HG02759 (cell line): ENCODE data around the gene CLCC1.
"Not testable (repeated sequence)": the region's sequence is repeated elsewhere in the genome, so short reads cannot be mapped to it uniquely, and the experiment has no call there.

Experiments
- ATAC-seq: cut with Tn5 transposase; IDR thresholded peaks from one replicate; pipeline ENCODE4 v1.9.1; 2021; ENCODE audit warnings: mild to moderate bottlenecking, moderate library complexity; ENCODE audit not compliant: unreplicated experiment

Gene CLCC1, protein sequence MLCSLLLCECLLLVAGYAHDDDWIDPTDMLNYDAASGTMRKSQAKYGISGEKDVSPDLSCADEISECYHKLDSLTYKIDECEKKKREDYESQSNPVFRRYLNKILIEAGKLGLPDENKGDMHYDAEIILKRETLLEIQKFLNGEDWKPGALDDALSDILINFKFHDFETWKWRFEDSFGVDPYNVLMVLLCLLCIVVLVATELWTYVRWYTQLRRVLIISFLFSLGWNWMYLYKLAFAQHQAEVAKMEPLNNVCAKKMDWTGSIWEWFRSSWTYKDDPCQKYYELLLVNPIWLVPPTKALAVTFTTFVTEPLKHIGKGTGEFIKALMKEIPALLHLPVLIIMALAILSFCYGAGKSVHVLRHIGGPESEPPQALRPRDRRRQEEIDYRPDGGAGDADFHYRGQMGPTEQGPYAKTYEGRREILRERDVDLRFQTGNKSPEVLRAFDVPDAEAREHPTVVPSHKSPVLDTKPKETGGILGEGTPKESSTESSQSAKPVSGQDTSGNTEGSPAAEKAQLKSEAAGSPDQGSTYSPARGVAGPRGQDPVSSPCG

DNA sequence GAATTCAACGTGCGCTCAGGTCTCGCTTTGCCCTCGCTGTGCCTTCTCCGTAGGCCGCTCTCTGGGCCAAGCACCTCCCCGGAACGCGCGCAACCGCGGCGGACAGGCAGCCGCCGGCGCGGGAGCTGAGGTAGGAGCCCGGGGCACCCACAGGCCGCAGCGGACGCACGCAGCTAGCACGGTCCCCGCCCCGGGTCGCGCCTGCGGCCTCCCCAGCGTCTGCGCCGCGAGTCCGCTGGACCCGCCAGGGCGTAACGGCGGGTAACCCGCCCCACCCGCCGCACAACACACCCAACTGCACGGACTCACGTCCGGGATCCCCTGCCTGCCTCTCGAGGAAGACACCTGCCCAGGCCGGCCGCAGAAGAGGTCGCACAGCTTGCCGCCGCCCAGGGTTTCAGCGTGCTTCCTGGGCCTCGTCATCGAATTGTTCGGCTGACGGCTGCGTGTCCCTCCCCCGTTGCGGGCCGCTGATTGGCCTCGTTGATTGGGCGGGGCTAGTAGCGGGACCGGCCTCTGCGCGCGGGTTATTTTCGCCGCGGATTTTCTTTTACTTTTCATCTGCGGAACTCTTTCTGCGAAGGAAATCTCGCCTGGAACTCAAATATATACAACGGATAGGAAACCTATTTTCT, at the start of gene CLCC1:
CLCC1 (minus strand) TSS at position 433 of the 635 bp plus-strand sequence. CDS start 13,047 bp downstream, outside the sequence.
- peak; percentile 95 for ATAC-seq

DNA sequence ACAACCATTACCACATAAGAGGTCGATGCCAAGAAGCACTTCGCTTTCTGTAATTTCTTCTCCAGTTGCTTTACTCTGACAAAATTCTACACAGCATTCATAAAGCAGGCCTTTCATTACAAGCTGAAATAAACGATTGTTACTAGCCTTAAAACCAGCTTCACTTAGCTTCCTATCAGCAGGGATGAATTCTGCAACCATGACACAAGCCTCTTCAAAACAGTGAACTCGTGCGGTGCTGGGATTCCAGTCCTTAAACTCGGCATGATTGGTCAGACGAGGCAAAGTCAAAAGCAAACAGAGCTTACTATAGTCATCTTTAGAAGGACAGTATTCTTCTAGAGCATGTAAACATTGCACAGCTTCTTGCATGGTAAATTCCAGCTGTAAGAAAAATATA, 48.1 kb upstream of the CLCC1 start:
- ATAC-seq, result no peak

DNA sequence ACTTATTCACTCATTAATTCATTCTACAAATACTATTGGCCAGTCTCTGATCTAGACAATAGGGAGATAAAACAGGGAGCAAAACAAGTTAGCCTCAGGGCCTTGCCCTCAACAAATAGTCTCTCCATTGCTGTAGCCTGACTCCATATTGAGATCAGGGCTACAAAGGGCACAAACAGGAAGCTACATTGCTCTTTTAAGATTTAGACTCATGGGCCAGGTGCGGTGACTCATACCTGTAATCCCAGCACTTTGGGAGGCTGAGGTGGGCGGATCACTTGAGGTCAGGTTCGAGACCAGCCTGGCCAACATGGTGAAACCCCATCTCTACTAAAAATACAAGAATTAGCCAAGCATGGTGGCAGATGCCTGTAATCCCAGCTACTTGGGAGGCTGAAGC, 33.3 kb upstream of the CLCC1 start:
- ATAC-seq, result not testable (repeated sequence)

DNA sequence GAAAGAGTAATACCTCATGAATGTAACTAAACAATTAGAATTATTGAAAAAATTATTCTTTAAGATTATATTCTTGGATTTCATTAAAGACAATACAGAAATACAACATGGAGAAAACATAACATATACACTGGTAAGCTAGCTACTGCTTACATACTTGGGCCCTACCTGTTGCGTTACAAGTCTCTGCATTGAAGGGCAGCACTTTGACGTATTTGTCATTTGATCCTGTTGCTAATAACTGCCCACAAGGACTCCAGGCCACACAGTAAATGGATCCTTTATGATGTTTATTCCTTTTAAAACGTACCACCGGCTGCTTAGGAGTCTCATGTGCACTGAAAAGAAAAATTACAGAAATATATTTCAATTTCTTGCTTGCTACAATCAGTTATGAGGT, 19.8 kb upstream of the CLCC1 start:
- ATAC-seq, result no peak

DNA sequence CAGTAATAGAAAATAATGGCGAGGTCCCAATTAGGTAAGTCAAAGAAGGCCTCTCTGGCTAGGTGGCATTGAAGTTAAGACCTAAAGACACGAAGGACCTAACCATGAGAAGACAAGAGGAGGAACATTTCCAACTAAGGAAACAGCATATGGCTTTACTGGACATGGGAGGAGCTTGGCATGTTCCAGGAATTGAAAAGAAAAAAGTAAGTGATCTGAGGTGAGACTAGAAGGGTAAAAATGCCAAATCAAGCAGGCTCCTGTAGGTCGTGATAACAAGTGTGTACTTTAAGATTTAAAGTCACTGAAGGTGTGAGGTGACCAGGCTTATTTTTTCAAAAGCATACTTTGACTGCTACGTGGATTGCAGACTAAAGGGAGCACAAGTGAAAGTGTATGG, 13.4 kb upstream of the CLCC1 start:
- ATAC-seq, result no peak

DNA sequence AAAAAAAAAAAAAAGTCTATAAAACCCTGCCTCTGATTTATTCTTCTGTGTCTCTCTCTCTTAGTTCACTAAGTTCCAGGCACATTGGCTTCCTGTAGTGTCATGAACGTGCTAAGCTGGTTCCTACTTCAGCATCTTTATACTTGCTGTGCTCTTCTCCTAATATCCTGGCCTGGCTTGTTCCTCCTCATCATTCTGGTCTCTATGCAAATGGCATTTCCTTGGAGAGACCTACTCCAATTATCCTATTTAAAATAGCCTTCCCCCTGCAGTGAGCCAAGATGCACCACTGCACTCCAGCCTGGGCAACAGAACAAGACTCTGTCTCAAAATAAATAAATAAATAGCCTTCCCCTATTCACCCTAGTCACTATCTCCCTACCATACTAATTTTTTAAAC, 9.7 kb upstream of the CLCC1 start:
- no peak for ATAC-seq

DNA sequence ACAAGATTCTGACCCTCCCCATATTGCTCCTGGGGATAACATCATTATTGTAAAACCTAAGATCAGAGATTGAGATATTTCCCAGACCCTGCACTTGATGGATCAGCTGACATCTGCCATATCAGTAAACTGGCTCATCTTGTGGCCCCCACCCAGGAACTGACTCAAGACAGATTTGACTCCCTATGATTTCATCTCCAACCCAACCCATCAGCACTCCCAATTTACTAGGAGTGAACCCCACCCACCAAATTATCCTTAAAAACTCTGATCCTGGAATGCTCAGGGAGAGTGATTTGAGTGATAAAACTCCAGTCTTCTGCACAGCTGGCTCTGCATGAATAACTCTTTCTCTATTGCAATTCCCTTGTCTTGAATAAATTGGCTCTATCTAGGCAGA, 6.1 kb upstream of the CLCC1 start:
- no peak for ATAC-seq

DNA sequence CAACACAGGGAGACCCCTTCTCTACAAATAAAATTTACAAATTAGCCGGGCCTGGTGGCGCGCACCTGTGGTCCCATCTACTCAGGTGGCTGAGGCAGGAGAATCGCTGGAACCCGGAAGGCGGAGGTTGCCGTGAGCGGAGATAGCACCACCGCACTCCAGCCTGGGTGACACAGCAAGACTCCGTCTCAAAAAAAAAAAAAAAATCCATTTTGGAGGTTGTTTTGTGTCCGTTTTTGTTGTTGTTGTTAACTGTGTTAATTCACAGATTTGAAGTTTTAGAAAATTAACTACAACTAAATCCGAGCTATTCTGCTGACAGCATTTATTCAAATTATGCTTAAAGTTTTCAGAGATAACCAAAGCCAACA, 618 bp downstream of the CLCC1 start:
- peak; percentile 21 for ATAC-seq

DNA sequence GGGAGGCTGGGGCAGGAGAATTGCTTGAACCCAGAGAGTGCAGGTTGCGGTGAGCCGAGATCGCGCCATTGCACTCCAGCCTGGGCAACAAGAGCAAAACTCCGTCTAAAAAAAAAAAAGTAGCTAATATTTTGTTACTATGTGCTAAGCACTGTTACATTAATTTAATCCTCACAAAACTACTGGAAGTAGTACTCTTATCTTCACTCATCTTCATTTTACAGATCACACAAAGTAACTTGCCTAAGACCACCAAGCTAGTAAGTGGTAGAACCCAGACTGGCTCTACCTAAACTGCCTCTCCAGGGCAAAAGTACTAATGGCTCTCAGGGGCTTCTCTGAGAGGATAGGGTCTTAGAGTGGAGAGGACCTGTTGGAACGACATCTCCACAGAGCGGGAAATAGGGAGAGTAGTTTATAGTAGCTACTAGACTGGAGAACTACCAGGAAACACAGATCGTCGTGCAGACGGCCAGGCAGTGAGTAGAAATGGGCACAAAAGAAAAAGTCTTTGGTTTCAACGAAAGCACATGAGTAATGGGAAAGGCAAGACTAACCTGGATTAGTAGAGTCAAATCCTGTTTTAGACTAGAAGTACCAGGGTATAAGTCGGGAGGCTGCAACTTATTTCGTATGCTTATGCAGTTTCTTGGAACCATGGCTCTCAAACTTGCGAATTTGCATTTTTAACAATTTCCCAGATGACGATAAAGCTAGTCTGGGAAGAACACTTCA, 1.4 kb downstream of the CLCC1 start:
- no peak for ATAC-seq

DNA sequence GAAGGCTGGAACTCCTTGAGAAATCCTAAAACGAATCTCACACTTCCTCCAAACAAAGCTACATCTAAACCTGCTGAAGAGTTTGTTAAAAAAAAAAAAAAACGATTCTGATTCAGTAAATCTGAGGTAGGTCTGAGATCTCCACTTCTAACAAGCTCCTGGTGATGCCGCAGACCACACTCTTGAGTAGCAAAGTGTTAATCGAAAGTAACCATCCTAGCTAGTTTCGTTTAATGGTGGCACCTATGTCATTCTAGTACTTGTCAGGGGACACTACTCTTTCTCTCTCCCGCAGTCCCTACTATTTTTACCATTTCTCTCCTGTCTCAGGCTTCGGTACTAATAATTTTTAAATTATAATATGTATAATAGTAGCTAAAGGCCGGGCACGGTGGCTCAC, 2.1 kb downstream of the CLCC1 start:
- no peak for ATAC-seq

DNA sequence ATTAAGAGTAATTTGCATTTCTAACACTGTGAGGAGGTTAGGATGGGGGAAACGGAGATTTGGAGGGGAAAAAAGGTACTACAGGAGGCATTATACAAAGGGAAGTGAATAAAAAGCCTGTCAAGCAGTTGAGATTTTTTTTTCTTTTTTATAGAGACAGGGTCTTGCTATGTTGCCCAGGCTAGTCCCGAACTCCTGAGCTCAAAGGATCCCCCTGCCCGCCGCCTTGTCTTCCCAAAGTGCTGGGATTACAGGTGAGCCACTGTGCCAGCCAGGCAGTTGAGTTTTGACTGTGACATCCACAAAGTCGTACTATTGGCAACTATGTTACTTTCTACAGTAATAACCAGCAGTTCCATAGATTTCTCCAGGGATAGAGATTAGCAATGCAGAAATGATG, 2.6 kb downstream of the CLCC1 start:
- ATAC-seq, result no peak

DNA sequence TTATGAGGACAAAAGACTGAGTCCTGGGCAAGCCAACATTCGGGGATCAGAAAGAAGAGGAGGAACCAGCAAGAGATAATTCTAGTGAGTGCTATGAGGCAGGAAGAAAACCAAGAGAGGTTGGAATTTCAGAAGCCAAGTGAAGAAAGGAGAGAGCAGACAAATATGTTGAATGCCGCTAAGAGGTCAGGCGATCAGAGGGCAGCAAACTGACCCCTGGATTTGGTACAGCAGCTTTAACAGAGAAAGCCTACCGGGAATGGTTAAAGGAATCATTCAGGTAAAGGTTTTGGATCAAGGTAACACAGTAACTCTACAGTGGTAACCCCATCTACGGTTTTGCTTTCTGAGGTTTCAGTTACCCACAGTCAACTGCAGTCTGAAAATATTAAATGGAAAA, 5.4 kb downstream of the CLCC1 start:
- no peak for ATAC-seq

DNA sequence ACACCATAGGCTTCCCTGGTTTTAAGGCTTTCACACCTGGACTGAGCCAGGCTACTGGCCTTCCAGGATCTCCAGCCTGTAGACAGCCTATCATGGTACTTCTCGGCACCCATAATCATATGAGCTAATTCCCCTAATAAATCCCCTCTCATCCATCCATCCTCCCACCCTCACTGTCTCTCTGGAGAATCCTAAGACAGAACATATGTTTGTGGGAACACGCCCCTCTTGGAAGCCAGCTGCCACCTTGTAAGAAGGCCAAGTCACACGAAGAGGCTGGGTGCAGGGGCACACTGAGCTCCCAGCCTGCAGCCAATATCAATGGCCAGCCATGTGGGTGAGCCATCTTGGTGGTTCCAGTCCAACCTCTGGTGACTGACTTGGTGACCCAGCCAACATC, 7.4 kb downstream of the CLCC1 start:
- no peak for ATAC-seq

DNA sequence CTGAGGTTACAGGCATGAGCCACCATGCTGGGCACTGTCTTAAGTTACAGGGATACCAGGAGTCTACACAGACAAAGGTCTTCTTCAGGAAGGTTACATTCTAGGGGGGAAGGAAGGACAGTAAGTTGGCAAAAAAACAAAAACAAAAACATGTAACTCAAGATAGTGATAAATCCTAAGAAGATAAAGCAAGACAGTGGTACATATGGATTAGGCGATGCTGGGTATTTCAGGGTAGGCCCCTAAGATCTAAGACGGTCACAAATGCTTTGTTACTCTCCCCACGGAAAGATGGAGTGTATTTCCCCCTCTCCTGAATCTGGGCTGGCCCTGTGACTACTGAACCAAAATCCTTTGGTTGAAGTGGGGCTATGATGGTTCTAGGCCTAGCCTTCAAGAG, 8.2 kb downstream of the CLCC1 start:
- no peak for ATAC-seq

DNA sequence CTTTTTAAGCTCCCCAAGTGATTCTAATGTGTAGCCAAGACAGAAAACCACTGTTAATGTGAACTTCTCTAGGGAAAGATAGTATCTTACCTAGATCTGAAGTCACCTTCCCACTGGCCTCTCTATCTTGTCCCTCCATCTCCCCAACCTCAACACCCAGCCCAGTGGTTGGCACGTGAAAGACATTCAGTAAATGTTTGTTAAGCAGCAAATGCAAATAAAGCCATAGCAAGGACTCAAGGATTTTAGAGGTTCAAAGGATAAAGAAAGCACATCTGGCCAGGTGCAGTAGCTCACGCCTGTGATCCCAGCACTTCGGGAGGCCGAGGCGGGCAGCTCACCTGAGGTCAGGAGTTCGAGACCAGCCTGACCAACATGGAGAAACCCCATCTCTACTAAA, 9.8 kb downstream of the CLCC1 start:
- no peak for ATAC-seq

DNA sequence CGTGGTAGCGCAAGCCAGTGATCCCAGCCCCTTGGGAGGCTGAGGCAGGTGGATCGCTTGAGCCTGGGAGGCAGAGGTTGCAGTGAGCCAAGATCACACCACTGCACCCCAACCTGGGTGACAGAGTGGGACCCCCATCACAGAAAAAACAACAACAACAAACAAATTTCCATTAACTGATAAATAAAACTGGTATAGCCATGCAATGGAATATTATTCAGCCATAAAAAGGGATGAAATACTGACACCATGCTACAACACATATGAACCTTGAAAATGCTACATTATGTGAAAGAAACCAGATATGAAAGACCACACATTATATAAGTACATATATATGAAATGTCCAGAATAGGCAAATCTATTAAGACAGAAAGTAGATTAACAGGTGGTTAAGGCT, 12.0 kb downstream of the CLCC1 start:
- no peak for ATAC-seq

DNA sequence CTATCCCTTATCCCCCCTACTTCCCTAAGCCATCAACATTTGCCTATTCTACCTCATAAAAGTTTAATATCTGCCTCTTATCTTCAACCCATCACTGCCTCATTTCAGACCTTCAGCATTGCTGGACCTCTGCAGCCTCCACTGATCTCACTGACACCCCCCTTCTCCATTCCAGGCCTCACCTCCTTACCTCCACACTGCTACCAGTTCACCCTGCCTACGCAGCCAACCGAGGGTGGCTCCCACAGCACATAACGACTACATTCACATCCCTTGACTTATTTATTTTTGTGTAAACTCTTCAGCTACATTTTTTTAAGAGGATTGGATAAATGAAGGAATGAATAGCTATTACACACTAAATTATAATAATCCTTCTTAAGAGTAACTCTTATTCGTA, 14.2 kb downstream of the CLCC1 start:
- ATAC-seq, result no peak

DNA sequence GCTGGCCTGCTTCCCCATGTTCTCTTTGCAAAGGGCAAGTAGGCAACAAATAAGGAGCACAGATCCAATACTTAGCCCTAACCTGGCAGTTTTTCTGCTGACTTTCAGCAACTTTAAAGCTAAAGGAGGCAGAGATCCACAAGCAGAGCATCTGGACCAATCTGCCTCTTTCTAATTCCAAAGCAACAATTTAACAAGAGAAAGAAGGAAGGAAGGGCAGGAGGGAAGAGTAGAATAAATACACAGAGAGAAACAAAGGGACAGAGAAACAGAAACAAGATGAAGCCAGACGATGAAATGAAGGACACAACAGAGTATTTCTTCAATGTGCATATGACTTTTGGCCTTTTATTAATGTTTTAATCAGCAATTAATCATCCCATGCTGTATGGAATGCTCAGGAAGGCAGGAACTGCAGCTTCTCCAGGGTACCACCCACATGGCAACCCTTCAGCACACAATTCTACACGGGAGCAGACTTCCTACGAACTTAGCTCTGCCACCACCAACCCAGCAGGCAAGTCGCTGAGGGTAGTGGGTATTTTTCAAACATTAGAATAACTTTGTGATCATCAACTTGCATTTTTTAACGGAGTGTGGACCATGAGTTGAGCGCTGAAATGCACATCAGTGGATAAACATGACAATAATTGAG, 15.3 kb downstream of the CLCC1 start:
- no peak for ATAC-seq

DNA sequence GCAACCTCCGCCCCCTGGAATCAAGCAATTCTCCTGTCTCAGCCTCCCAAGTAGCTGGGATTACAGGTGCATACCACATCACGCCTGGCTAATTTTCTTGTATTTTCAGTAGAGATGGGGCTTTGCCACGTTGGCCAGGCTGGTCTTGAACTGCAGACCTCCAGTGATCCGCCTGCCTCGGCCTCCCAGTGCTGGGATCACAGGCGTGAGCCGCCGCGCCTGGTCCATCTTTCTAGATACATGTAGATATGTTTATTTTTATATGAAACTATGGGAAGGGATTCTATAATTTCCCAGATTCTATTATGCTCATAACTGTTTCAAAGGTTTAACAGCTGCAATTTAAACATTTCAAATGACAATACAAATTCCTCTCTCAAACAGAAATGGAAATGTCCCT, 27.1 kb downstream of the CLCC1 start:
- no peak for ATAC-seq

DNA sequence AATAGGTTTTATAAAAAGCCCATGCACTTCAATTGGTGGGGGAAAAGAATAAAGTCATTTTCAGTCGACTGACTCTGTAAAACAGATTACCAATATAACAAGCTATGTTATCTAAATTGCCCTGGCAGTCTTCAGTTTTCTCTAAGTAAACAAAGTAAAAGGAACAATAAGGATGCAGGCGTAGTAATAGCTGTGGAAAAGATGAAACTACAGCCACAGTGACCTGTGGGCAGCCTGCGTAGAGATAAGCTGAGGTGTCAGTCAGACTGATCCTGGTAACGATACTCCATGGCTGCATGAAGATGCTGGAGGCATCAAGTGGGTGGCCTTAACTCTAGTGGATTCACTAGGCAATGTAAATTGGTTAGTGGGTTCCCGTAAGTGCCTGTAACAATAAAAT, 29.3 kb downstream of the CLCC1 start:
- no peak for ATAC-seq

DNA sequence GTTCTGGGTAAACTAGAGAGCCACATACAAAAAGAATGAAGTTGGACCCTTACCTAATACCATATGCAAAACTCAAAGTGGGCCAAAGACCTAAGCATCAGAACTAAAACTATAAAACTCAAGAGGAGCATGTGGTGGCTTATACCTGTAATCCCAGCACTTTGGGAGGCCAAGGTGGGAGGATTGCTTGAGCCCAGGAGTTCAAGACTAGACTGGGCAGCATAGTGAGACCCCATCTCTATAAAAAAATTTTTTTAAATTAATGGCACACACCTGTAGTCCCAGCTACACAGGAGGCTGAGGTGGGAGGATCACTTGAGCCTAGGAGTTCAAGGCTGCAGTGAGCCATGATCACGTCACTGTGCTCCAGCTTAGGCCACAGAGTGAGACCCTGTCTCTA, 35.7 kb downstream of the CLCC1 start:
- ATAC-seq, result not testable (repeated sequence)
